HEK293T (cell line): ENCODE data around the gene PGA4.
"Not testable (repeated sequence)": the region's sequence is repeated elsewhere in the genome, so short reads cannot be mapped to it uniquely, and the experiment has no call there.

Source experiments
- ARNT ChIP-seq: fragments of 450-650 bp; IDR thresholded peaks from 2 replicates; pipeline ENCODE4 v1.6.1; 2017; ENCODE audit warnings: mild to moderate bottlenecking
- BHLHE40 ChIP-seq: fragments of 450-650 bp; IDR thresholded peaks from 2 replicates; pipeline ENCODE4 v1.6.1; 2016; ENCODE audit warnings: mild to moderate bottlenecking, moderate library complexity, borderline replicate concordance
- CTBP1 ChIP-seq: fragments of 450-650 bp; IDR thresholded peaks from 2 replicates; pipeline ENCODE4 v1.6.1; 2016; ENCODE audit warnings: borderline replicate concordance
- ELF4 ChIP-seq: fragments of 450-650 bp; IDR thresholded peaks from 2 replicates; pipeline ENCODE4 v1.6.1; 2017; ENCODE audit warnings: antibody characterized with exemption
- FOXA1 ChIP-seq: fragments of 450-650 bp; IDR thresholded peaks from 2 replicates; pipeline ENCODE4 v1.6.1; 2016; ENCODE audit warnings: mild to moderate bottlenecking
- FOXK2 ChIP-seq: fragments of 450-650 bp; IDR thresholded peaks from 2 replicates; pipeline ENCODE4 v1.6.1; 2016; ENCODE audit warnings: mild to moderate bottlenecking
- FOXM1 ChIP-seq: fragments of 450-650 bp; IDR thresholded peaks from 2 replicates; pipeline ENCODE4 v1.6.1; 2017; ENCODE audit warnings: mild to moderate bottlenecking, borderline replicate concordance
- HDGF ChIP-seq: fragments of 450-650 bp; IDR thresholded peaks from 2 replicates; pipeline ENCODE4 v1.6.1; 2017; ENCODE audit warnings: antibody characterized with exemption, borderline replicate concordance
- NFRKB ChIP-seq: fragments of 450-650 bp; IDR thresholded peaks from 2 replicates; pipeline ENCODE4 v1.6.1; 2016; ENCODE audit warnings: mild to moderate bottlenecking, moderate library complexity
- PKNOX1 ChIP-seq: fragments of 450-650 bp; IDR thresholded peaks from 2 replicates; pipeline ENCODE4 v1.6.1; 2016
- SP1 ChIP-seq: fragments of 450-650 bp; IDR thresholded peaks from 2 replicates; pipeline ENCODE4 v1.6.1; 2017
- SUZ12 ChIP-seq: fragments of 450-650 bp; IDR thresholded peaks from 2 replicates; pipeline ENCODE4 v1.6.1; 2016; ENCODE audit warnings: mild to moderate bottlenecking
- TARDBP ChIP-seq: fragments of 450-650 bp; IDR thresholded peaks from 2 replicates; pipeline ENCODE4 v1.6.1; 2016
- ZNF384 ChIP-seq: fragments of 450-650 bp; IDR thresholded peaks from 2 replicates; pipeline ENCODE4 v1.6.1; 2016

GRCh38 chr11:61212202-61212601, 9.9 kb upstream of the PGA4 start:
- not testable (repeated sequence) for TF ChIP-seq HDGF, ELF4, SUZ12, PKNOX1, CTBP1, FOXK2, ARNT, BHLHE40, SP1, FOXM1, TARDBP, ZNF384, NFRKB, FOXA1
